Right lobe of liver (tissue), 4 donors: ENCODE measurements around the gene HTRA1.

ENCODE experiments used
- CTCF ChIP-seq, 4 donors: fragments of 200-600 bp in 3 of 4; fragments of 450-650 bp in 1 of 4; IDR thresholded peaks; one replicate each; pipeline versions ENCODE4 v1.5.1 to v1.8.0; 2016 to 2022; ENCODE audit warnings: antibody characterized with exemption in 4 of 4, mild to moderate bottlenecking in 2 of 4
- POLR2A ChIP-seq: fragments of 450-650 bp; IDR thresholded peaks from one replicate; pipeline ENCODE4 v1.6.1; 2017; ENCODE audit warnings: antibody characterized with exemption, mild to moderate bottlenecking
- donor health status: DM: no; HTN: no; CAD: no.
- donor health status: DM: no; HTN: no; CAD: no.
- donor health status: DM: no; HTN: yes; CAD: no.

GRCh38 chr10:122467701-122468100 is 6.3 kb downstream of the HTRA1 start:
- TF ChIP-seq CTCF (IDR thresholded peaks at IDR 0.05) (no peak), POLR2A (no peak)
